GM23338 (cell line): ENCODE data around the gene TBC1D2B. TPM values are rescaled to one million over a fixed set of nuclear protein-coding genes. Genes with fewer than 3 reads are reported as not detected.

Source experiments
- ATAC-seq: fragments of 200-7000 bp; cut with Tn5 transposase; 3 replicates; pipeline ENCODE4 v1.9.1; 2020
- DNase-seq: peaks from one replicate; pipeline ENCODE4 v3.0.0-alpha.2; 2015; ENCODE audit warnings: low spot score
- H2AFZ ChIP-seq: fragments of 200-600 bp; sonication (generic); 2 replicates; pipeline ENCODE4 v1.8.0; 2016; ENCODE audit warnings: antibody characterized with exemption, mild to moderate bottlenecking, moderate library complexity
- H3F3A ChIP-seq: fragments of 200-600 bp; sonication (generic); replicated peaks from 2 replicates; pipeline ENCODE4 v1.8.0; 2017; ENCODE audit warnings: antibody characterized with exemption, mixed run types, low read depth
- H3K27ac ChIP-seq: fragments of 200-600 bp; sonication (generic); 2 replicates; pipeline ENCODE4 v1.6.1; 2016; ENCODE audit warnings: low read depth
- H3K27me3 ChIP-seq: fragments of 200-600 bp; sonication (generic); 2 replicates; pipeline ENCODE4 v1.8.0; 2016; ENCODE audit warnings: mild to moderate bottlenecking, mixed run types, moderate library complexity; ENCODE audit not compliant: insufficient read depth
- H3K36me3 ChIP-seq: fragments of 200-600 bp; sonication (generic); 2 replicates; pipeline ENCODE4 v1.8.0; 2016; ENCODE audit warnings: mild to moderate bottlenecking; ENCODE audit not compliant: insufficient read depth
- H3K4me1 ChIP-seq: fragments of 200-600 bp; sonication (generic); 2 replicates; pipeline ENCODE4 v1.8.0; 2016; ENCODE audit warnings: mild to moderate bottlenecking, moderate library complexity; ENCODE audit not compliant: insufficient read depth
- H3K4me2 ChIP-seq: fragments of 200-600 bp; sonication (generic); 2 replicates; pipeline ENCODE4 v1.7.1; 2017; ENCODE audit warnings: mixed run types
- H3K4me3 ChIP-seq: fragments of 200-600 bp; sonication (generic); 2 replicates; pipeline ENCODE4 v1.6.1; 2016; ENCODE audit warnings: mixed run types
- H3K79me2 ChIP-seq: fragments of 200-600 bp; sonication (generic); replicated peaks from 2 replicates; pipeline ENCODE4 v1.8.0; 2017; ENCODE audit warnings: mild to moderate bottlenecking; ENCODE audit not compliant: insufficient read depth
- H3K9me2 ChIP-seq: fragments of 200-600 bp; sonication (generic); 2 replicates; pipeline ENCODE4 v1.8.0; 2017; ENCODE audit not compliant: insufficient read depth
- H4K20me1 ChIP-seq: fragments of 200-600 bp; sonication (generic); replicated peaks from 2 replicates; pipeline ENCODE4 v1.8.0; 2017; ENCODE audit warnings: mild to moderate bottlenecking; ENCODE audit not compliant: insufficient read depth
- H3K27ac Mint-ChIP-seq: 2 replicates; pipeline ENCODE4 v1.8.0; 2020; ENCODE audit warnings: inconsistent platforms, mild to moderate bottlenecking, moderate library complexity, mixed read lengths
- H3K27me3 Mint-ChIP-seq: 3 replicates; pipeline ENCODE4 v1.8.0; 2022; ENCODE audit warnings: low read depth, mild to moderate bottlenecking, moderate library complexity, mixed read lengths, inconsistent platforms; ENCODE audit not compliant: insufficient read depth, poor library complexity
- H3K36me3 Mint-ChIP-seq: 3 replicates; pipeline ENCODE4 v1.8.0; 2021; ENCODE audit warnings: low read depth, mild to moderate bottlenecking, inconsistent platforms, moderate library complexity, mixed read lengths
- H3K4me1 Mint-ChIP-seq: 3 replicates; pipeline ENCODE4 v1.8.0; 2020; ENCODE audit warnings: mild to moderate bottlenecking, inconsistent platforms, mixed read lengths
- H3K4me3 Mint-ChIP-seq: 3 replicates; pipeline ENCODE4 v1.8.0; 2021; ENCODE audit warnings: moderate library complexity, mild to moderate bottlenecking, inconsistent platforms, mixed read lengths
- H3K9me3 Mint-ChIP-seq: 3 replicates; pipeline ENCODE4 v1.8.0; 2020; ENCODE audit warnings: moderate library complexity, mild to moderate bottlenecking, inconsistent platforms, mixed read lengths
- CREB1 ChIP-seq: fragments of 250-450 bp; sonication (Bioruptor Pico); IDR thresholded peaks from 2 replicates; pipeline ENCODE4 v1.5.0; 2020; ENCODE audit warnings: low read depth, mild to moderate bottlenecking, moderate library complexity
- EZH2 ChIP-seq: fragments of 200-600 bp; sonication (generic); IDR thresholded peaks from one replicate; pipeline ENCODE4 v1.8.0; 2017; ENCODE audit warnings: antibody characterized with exemption, mild to moderate bottlenecking, low read depth; ENCODE audit not compliant: unreplicated experiment
- EZH2phosphoT487 ChIP-seq: fragments of 200-600 bp; sonication (generic); IDR thresholded peaks from one replicate; pipeline ENCODE4 v1.8.1; 2018; ENCODE audit warnings: antibody characterized with exemption; ENCODE audit not compliant: unreplicated experiment
- JUNB ChIP-seq: IDR thresholded peaks from one replicate; pipeline ENCODE4 v1.6.1; 2016; ENCODE audit warnings: antibody characterized with exemption; ENCODE audit not compliant: unreplicated experiment
- NANOG ChIP-seq: IDR thresholded peaks from 2 replicates; pipeline ENCODE4 v1.6.1; 2016; ENCODE audit warnings: antibody characterized with exemption, borderline replicate concordance
- POLR2AphosphoS5 ChIP-seq: IDR thresholded peaks from 2 replicates; pipeline ENCODE4 v1.6.1; 2016; ENCODE audit warnings: antibody characterized with exemption, low read depth
- STAT1 ChIP-seq: IDR thresholded peaks from one replicate; pipeline ENCODE4 v1.6.1; 2016; ENCODE audit warnings: antibody characterized with exemption; ENCODE audit not compliant: unreplicated experiment
- ZNF114 ChIP-seq: fragments of 250-450 bp; sonication (Bioruptor Pico); IDR thresholded peaks from 2 replicates; pipeline ENCODE4 v1.5.0; 2020; ENCODE audit warnings: mild to moderate bottlenecking, moderate library complexity
- ZNF331 ChIP-seq: fragments of 250-450 bp; sonication (Bioruptor Pico); IDR thresholded peaks from 2 replicates; pipeline ENCODE4 v1.5.0; 2020; ENCODE audit warnings: low read depth, mild to moderate bottlenecking, moderate library complexity
- polyA plus RNA-seq: library from polyadenylated mRNA; unstranded; fragments of >200 nt; fragmentation: Nextera tagmentation; extraction: Ambion mirVana; gene quantifications from 2 replicates; pipeline ENCODE4 v1.2.1, GENCODE V29; 2016
- total RNA-seq: library from RNA; depleted of rRNA; stranded (reverse); fragments of >200 nt; shearing (Covaris generic); gene quantifications from 2 replicates; pipeline ENCODE4 v1.2.3, GENCODE V29; 2014
- TF ChIP-seq, protein P1 (sequence below): IDR thresholded peaks from one replicate; pipeline ENCODE4 v1.6.1; 2018; ENCODE audit warnings: antibody characterized with exemption; ENCODE audit not compliant: unreplicated experiment
- TF ChIP-seq, protein P2 (sequence below): IDR thresholded peaks from 2 replicates; pipeline ENCODE4 v1.6.1; 2016; ENCODE audit warnings: antibody characterized with exemption
- TF ChIP-seq, protein P3 (sequence below), 2 experiments: fragments of 200-600 bp in 1 of 2; sonication (generic) in 1 of 2; conservative IDR thresholded peaks; 2 replicates each; pipeline versions ENCODE4 v1.5.1 to v1.6.1; 2016 to 2017; ENCODE audit warnings: antibody characterized with exemption in 2 of 2, low read depth in 2 of 2, mild to moderate bottlenecking in 2 of 2, moderate library complexity in 1 of 2

The TBC1D2B gene
- total and polyA plus RNA-seq, 2 experiments from 2014 or later: 3.6 to 17.8 TPM

DNA sequence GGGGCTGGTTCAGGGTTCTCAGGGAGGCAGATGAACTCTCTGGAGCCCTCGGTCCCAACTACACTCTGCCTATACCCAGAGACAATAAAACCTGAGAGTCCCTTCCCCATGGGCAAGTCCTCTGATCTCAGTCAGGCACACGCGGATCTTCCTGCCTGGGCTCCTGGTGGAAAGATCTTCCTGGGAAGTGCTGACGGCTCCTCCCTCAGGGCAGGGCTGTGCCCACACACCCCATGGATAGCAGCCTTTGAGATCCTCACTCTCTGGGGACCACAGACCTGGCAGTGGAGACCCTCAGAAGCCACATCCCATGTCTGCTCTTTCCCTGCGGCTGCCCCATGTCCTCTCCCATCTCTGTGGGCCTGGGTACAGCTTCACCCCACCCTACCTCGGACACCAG, 25.2 kb upstream of the TBC1D2B start:
- DNase-seq: no peak
- H3K4me1 ChIP-seq: no peaks in the 10 kb centered on the region
- no peak overlapping the region for H3K4me2 ChIP-seq
- no peaks in the 10 kb centered on the region for H3K9me2 ChIP-seq
- no peaks in the 10 kb centered on the region for H4K20me1 ChIP-seq
- peak; percentile 22; the same call in 2 of the 3 replicates for ATAC-seq
- no peak overlapping the region for H3K27ac ChIP-seq
- no peaks in the 10 kb centered on the region for H3K79me2 ChIP-seq
- Mint-ChIP-seq H3K27ac (0 out of 2 replicates have a peak overlapping the region, but pooled peaks have one; percentile 65), H3K27me3 (peaks cover 9% of the 10 kb centered on the region), H3K9me3 (no peaks in the 10 kb centered on the region), H3K4me3 (no peak overlapping the region), H3K36me3 (peaks cover 10% of the 10 kb centered on the region; the same call in 2 of the 3 replicates), H3K4me1 (no peaks in the 10 kb centered on the region)
- H2AFZ ChIP-seq: no peak overlapping the region
- no peak overlapping the region for H3K4me3 ChIP-seq
- no peaks in the 10 kb centered on the region for H3K27me3 ChIP-seq
- H3F3A ChIP-seq: no peaks in the 10 kb centered on the region
- TF ChIP-seq, protein P1, sequence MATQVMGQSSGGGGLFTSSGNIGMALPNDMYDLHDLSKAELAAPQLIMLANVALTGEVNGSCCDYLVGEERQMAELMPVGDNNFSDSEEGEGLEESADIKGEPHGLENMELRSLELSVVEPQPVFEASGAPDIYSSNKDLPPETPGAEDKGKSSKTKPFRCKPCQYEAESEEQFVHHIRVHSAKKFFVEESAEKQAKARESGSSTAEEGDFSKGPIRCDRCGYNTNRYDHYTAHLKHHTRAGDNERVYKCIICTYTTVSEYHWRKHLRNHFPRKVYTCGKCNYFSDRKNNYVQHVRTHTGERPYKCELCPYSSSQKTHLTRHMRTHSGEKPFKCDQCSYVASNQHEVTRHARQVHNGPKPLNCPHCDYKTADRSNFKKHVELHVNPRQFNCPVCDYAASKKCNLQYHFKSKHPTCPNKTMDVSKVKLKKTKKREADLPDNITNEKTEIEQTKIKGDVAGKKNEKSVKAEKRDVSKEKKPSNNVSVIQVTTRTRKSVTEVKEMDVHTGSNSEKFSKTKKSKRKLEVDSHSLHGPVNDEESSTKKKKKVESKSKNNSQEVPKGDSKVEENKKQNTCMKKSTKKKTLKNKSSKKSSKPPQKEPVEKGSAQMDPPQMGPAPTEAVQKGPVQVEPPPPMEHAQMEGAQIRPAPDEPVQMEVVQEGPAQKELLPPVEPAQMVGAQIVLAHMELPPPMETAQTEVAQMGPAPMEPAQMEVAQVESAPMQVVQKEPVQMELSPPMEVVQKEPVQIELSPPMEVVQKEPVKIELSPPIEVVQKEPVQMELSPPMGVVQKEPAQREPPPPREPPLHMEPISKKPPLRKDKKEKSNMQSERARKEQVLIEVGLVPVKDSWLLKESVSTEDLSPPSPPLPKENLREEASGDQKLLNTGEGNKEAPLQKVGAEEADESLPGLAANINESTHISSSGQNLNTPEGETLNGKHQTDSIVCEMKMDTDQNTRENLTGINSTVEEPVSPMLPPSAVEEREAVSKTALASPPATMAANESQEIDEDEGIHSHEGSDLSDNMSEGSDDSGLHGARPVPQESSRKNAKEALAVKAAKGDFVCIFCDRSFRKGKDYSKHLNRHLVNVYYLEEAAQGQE: no peak
- no peak for TF ChIP-seq JUNB
- no peak for TF ChIP-seq STAT1
- no peak for TF ChIP-seq CREB1 (CRISPR knock-in tag)
- no peak for TF ChIP-seq POLR2AphosphoS5
- TF ChIP-seq, protein P2, sequence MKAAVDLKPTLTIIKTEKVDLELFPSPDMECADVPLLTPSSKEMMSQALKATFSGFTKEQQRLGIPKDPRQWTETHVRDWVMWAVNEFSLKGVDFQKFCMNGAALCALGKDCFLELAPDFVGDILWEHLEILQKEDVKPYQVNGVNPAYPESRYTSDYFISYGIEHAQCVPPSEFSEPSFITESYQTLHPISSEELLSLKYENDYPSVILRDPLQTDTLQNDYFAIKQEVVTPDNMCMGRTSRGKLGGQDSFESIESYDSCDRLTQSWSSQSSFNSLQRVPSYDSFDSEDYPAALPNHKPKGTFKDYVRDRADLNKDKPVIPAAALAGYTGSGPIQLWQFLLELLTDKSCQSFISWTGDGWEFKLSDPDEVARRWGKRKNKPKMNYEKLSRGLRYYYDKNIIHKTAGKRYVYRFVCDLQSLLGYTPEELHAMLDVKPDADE: no peak
- TF ChIP-seq EZH2phosphoT487: no peak
- TF ChIP-seq EZH2: no peak
- TF ChIP-seq NANOG: no peak
- TF ChIP-seq ZNF331: no peak
- TF ChIP-seq, protein P3, sequence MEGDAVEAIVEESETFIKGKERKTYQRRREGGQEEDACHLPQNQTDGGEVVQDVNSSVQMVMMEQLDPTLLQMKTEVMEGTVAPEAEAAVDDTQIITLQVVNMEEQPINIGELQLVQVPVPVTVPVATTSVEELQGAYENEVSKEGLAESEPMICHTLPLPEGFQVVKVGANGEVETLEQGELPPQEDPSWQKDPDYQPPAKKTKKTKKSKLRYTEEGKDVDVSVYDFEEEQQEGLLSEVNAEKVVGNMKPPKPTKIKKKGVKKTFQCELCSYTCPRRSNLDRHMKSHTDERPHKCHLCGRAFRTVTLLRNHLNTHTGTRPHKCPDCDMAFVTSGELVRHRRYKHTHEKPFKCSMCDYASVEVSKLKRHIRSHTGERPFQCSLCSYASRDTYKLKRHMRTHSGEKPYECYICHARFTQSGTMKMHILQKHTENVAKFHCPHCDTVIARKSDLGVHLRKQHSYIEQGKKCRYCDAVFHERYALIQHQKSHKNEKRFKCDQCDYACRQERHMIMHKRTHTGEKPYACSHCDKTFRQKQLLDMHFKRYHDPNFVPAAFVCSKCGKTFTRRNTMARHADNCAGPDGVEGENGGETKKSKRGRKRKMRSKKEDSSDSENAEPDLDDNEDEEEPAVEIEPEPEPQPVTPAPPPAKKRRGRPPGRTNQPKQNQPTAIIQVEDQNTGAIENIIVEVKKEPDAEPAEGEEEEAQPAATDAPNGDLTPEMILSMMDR (conservative IDR thresholded peaks at IDR 0.05; ENCODE audit: low read depth in 2 of 2): no peak
- no peak for TF ChIP-seq ZNF114 (CRISPR knock-in tag)
- no peaks in the 10 kb centered on the region for H3K36me3 ChIP-seq
